Neural progenitor cell (in vitro differentiated cells): ENCODE measurements around the gene SPEF2.

Experiments
- CTCF ChIP-seq: fragments of 200-600 bp; sonication (generic); IDR thresholded peaks from 2 replicates; pipeline ENCODE4 v1.5.1; 2017; ENCODE audit warnings: antibody characterized with exemption, mild to moderate bottlenecking
- EZH2 ChIP-seq: fragments of 200-600 bp; sonication (generic); IDR thresholded peaks from 2 replicates; pipeline ENCODE4 v1.6.1; 2017; ENCODE audit warnings: antibody characterized with exemption, mild to moderate bottlenecking, moderate library complexity
- EZH2phosphoT487 ChIP-seq: fragments of 200-600 bp; sonication (generic); IDR thresholded peaks from 2 replicates; pipeline ENCODE4 v1.6.1; 2017; ENCODE audit warnings: antibody characterized with exemption

DNA sequence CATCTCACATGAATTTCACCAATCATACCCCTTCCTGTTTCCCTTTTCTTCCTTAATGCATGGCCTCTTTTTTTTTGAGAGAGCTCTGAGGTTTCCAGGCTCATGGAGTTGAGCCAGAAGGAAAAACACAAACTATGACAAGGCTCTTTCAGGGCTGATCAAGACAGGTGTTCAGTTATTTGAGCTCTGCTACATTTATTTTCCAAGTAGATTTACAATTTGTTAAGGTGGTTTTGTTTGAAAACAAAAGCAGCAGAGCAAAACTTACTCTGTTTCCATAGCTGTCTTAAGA lies 176.6 kb downstream of the SPEF2 start:
- TF ChIP-seq CTCF (no peak), EZH2 (no peak), EZH2phosphoT487 (no peak)
